Ecto neural progenitor cell (in vitro differentiated cells): ENCODE measurements around the gene IL1F10.

ENCODE experiments used
- DNase-seq: peaks from one replicate; pipeline ENCODE4 v3.0.0-alpha.2; 2018; ENCODE audit warnings: low spot score

The IL1F10 gene

GRCh38 chr2:113058998-113059960 lies 8.5 kb upstream of the IL1F10 start, which contains the start of gene IL36RN:
Gene IL36RN, plus strand, starts transcription at chr2:113059198. Its CDS starts 241 bp downstream, at chr2:113059439.
- DNase-seq: peak; percentile 34

DNA sequence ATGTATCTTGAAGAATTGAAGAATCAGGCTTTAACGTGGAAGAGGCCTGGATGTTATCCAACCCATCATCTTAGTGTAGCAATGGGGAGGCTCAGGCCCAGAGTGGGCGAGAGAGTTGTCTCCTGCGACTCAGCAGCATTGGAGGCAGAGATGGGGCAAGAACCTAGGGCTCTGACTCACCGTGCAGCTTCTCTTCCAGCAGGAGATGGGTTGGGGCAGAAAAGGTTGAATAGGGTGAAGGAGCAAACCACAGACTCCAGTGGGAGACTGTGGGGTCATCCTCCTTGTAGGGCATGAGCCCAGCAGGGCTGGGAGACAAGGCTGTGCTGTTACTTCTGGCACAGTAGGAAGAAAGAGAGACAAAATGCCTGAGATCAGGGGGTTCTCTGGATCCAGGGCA lies 7.4 kb upstream of the IL1F10 start:
- no peak for DNase-seq

DNA sequence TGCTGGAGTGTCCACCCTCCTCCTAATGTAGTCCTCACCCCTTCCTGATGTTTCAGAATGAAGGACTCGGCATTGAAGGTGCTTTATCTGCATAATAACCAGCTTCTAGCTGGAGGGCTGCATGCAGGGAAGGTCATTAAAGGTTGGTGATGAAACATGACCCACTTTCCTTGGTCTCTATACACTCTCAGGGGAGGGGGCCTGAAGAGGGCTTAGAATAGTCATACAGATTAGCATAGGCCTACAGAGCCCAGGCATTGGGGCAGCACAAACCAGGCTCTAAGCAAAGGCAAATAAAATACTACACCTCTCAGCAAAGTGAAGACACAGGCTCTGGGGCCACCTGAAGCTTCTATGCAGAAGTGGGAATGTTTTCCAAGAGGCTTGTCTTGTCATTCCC lies 7.0 kb upstream of the IL1F10 start:
- DNase-seq: no peak

DNA sequence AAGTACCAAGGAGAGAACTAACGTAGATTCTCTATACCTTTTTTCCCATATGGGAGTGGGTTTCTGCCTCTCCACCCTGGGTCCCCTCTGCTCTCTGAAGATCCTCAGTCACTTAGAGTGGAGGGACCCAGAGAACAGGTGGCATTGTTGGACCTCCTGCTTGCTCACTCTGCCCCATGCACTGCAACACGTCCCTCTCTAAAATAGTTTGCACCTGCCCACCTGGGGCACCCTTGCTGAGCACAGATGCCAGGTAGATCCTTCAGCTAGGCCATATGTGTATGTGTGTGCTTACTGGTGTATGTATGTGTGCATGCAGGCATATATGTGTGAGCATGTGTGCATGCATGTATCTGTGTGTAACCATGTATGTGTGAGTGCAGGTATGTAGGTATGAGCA lies 6.5 kb upstream of the IL1F10 start:
- no peak for DNase-seq

GRCh38 chr2:113061896-113062770 lies 5.6 kb upstream of the IL1F10 start:
- no peak for DNase-seq

- DNase-seq: no peak
Measured at GRCh38 chr2:113064281-113064680, 3.5 kb upstream of the IL1F10 start.

GRCh38 chr2:113064898-113065297 lies 2.9 kb upstream of the IL1F10 start:
- DNase-seq: no peak

GRCh38 chr2:113068249-113068648 lies 479 bp downstream of the IL1F10 start:
- DNase-seq: no peak

- DNase-seq: peak; percentile 2
Measured at GRCh38 chr2:113068706-113069485, 1.1 kb downstream of the IL1F10 start.

- no peak for DNase-seq
Measured at GRCh38 chr2:113069676-113070605, 2.2 kb downstream of the IL1F10 start.

DNA sequence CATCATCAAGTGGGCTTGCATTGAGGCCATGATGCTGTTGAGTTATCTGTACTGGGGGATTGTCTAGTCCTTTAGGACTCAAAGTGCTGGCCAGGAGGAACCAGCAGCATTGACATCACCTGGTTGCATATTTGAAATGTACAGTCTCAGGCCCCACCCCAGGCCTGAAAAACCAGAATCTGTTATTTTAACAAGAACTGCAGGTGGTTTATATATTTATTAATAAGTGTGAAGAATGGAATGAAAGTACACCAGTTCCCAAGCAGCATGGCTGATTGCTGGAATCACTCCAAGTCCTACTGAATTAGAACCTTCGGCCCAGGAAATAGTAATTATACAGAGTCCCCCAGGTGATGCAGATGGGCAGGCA lies 2.8 kb downstream of the IL1F10 start:
- DNase-seq: no peak

- no peak for DNase-seq
Measured at GRCh38 chr2:113072584-113072983, 4.8 kb downstream of the IL1F10 start.

DNA sequence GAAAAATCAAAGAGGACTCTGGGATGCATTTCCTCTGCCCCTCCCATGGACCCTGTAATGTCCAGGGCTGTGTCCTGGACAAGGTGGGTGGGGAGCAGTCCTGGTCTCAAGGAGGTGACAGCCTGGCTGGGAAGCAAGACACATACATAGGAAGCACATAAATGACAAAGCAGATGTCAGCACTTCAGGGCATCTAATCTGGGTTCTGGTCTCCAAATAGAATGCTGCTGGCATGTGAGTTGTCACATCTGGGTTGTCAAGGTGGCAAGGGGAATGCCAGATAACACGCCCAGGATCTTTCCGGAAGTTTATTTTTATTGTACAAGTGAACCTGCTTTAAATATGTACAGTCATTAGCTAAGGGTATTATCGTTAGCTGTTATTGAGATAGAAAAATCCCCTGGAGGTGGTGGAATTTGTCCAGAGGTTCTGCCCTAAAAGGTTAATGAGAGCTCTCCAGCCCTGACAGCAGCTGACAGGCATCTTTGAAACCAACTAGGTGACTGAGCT lies 5.6 kb downstream of the IL1F10 start:
- DNase-seq: no peak

GRCh38 chr2:113075030-113075429 lies 7.3 kb downstream of the IL1F10 start:
- no peak for DNase-seq

- no peak for DNase-seq
Measured at GRCh38 chr2:113075600-113075999, 7.8 kb downstream of the IL1F10 start.

- no peak for DNase-seq
Measured at GRCh38 chr2:113076954-113077669, 9.3 kb downstream of the IL1F10 start.

DNA sequence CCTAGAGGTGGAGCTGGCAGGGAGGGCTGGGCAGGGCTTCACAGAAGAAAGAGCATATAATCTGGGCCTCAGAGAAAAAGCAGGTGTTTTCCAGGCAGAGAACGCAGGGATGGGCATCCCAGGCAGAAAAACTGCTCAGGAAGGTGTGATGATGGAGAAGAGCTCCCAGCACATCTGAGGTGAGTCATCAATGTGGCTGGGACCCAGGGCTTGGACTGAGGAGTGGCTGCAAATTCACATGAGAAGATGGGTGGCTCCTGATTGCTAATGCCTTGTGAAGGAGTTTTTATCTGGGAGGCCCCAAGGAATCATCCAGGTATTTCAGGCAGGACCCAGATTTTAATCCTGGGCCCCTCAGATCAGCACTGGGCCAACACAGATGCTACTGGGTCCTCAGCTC lies 10.2 kb downstream of the IL1F10 start:
- DNase-seq: no peak

DNA sequence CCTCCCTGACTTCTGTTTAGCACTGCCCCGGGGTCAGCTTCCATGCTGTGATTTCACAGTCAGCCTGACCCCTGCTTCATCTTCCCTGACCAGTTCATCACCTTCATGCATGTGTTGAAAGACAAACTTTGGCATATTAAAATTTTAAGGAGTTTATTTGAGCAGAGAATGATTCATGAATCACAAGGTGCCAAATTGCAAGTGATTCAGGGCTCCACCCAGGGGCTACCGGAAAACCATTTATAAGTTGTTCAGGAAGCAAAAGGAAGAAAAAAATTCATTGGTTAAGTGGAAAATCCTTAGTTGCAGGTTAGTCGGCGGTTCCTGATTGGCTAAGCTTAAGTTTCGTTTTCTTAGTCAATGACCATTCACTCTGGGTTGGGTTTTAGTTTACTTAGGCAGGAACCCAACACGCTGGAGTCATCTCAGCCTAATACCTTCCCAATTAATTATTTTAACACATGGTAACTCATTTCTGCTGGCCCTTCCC lies 10.6 kb downstream of the IL1F10 start:
- DNase-seq: no peak

DNA sequence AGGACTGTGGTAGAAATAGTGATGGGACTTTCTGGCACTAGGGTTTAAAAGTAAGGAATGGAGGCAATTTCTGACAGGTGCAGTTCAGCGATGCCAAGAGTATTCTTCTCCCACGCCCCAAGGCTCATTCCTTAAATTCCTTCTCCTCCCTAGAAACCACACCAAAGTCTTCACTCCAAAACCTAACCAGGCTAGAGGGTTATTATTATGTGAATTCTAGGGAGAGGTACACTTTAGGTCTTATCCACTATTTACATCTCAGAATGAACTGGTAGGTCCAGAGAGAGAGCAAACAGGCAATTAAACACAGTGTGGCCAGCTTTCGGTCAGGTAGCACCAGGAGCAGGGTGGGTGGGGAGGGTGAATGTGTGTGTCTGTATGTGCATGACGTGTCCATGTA lies 11.4 kb downstream of the IL1F10 start:
- no peak for DNase-seq

DNA sequence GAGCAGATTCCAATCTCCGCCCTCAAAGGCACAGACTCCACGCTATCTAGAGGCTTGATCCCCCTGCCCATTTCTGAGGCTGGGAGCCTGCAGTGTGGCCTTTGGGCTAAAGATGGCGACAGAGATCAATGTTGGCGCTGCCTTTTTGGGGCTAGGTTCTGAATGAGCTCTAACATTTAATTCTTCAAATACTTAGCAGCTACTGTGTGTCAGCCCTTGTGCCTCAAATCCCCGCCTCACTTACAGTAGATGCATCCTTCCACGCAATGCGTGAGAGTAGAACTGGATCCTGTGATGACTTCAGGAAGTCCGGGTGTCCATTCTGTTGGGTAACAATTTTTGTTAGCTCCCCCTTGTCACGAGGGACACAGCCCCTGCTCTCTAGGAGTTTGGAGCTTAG lies 12.4 kb downstream of the IL1F10 start:
- DNase-seq: peak; percentile 71
